Suprapubic skin (tissue), 4 donors: ENCODE results near the gene C16orf95.

ENCODE experiments used
- CTCF ChIP-seq, 2 donors: fragments of 200-600 bp in 1 of 2; fragments of 450-650 bp in 1 of 2; sonication (generic) in 1 of 2; IDR thresholded peaks; one replicate each; pipeline ENCODE4 v1.5.1; 2016 to 2019; ENCODE audit warnings: antibody characterized with exemption in 2 of 2, mild to moderate bottlenecking in 1 of 2, moderate library complexity in 1 of 2
- EP300 ChIP-seq: sonication (generic); formaldehyde crosslinking; IDR thresholded peaks from one replicate; pipeline ENCODE4 v1.6.1; 2017; ENCODE audit warnings: antibody characterized with exemption
- POLR2A ChIP-seq, 2 donors: fragments of 450-650 bp; IDR thresholded peaks; one replicate each; pipeline ENCODE4 v1.6.1; 2017; ENCODE audit warnings: antibody characterized with exemption in 2 of 2, mild to moderate bottlenecking in 2 of 2, moderate library complexity in 2 of 2
- POLR2AphosphoS5 ChIP-seq, 3 donors: sonication (generic); formaldehyde crosslinking; IDR thresholded peaks; one replicate each; pipeline ENCODE4 v1.6.1; 2017; ENCODE audit warnings: antibody characterized with exemption in 3 of 3

GRCh38 chr16:87325423-87325858 is 8.2 kb upstream of the C16orf95 start:
- TF ChIP-seq POLR2A (IDR thresholded peaks at IDR 0.05) (no peak), CTCF (IDR thresholded peaks at IDR 0.05) (no peak), EP300 (no peak), POLR2AphosphoS5 (IDR thresholded peaks at IDR 0.05) (no peak)
